Hepatocyte (in vitro differentiated cells): ENCODE results near the gene FBXL7. TPM values are rescaled to one million over a fixed set of nuclear protein-coding genes. Genes with fewer than 3 reads are reported as not detected.

Experiments
- DNase-seq: peaks from one replicate; pipeline ENCODE4 v3.0.0-alpha.2; 2016; ENCODE audit warnings: low spot score
- H2AFZ ChIP-seq: fragments of 200-600 bp; sonication (generic); 2 replicates; pipeline ENCODE4 v1.6.0; 2016; ENCODE audit warnings: antibody characterized with exemption, mild to moderate bottlenecking
- H3K27ac ChIP-seq: fragments of 200-600 bp; sonication (generic); 2 replicates; pipeline ENCODE4 v1.5.1; 2016; ENCODE audit warnings: mild to moderate bottlenecking
- H3K27me3 ChIP-seq: fragments of 200-600 bp; sonication (generic); 2 replicates; pipeline ENCODE4 v1.6.1; 2016
- H3K36me3 ChIP-seq: fragments of 200-600 bp; sonication (generic); replicated peaks from 2 replicates; pipeline ENCODE4 v1.5.1; 2016; ENCODE audit warnings: low read depth; ENCODE audit not compliant: insufficient read depth
- H3K4me1 ChIP-seq: fragments of 200-600 bp; sonication (generic); 2 replicates; pipeline ENCODE4 v1.5.1; 2016; ENCODE audit warnings: mild to moderate bottlenecking, moderate library complexity; ENCODE audit not compliant: insufficient read depth
- H3K4me2 ChIP-seq: fragments of 200-600 bp; sonication (generic); 2 replicates; pipeline ENCODE4 v1.6.0; 2016
- H3K4me3 ChIP-seq: fragments of 200-600 bp; sonication (generic); 2 replicates; pipeline ENCODE4 v1.5.1; 2016; ENCODE audit warnings: mild to moderate bottlenecking
- H3K79me2 ChIP-seq: fragments of 200-600 bp; sonication (generic); 2 replicates; pipeline ENCODE4 v1.6.0; 2017; ENCODE audit warnings: mild to moderate bottlenecking
- H3K9me2 ChIP-seq: fragments of 200-600 bp; sonication (generic); replicated peaks from 2 replicates; pipeline ENCODE4 v1.6.0; 2017; ENCODE audit warnings: mild to moderate bottlenecking; ENCODE audit not compliant: insufficient read depth
- H3K9me3 ChIP-seq: fragments of 200-600 bp; sonication (generic); 2 replicates; pipeline ENCODE4 v1.5.1; 2016; ENCODE audit warnings: low read depth, mild to moderate bottlenecking
- H4K20me1 ChIP-seq: fragments of 200-600 bp; sonication (generic); 2 replicates; pipeline ENCODE4 v1.6.0; 2016; ENCODE audit warnings: mild to moderate bottlenecking; ENCODE audit not compliant: insufficient read depth, poor library complexity, severe bottlenecking
- EZH2 ChIP-seq: fragments of 200-600 bp; sonication (generic); IDR thresholded peaks from 2 replicates; pipeline ENCODE4 v1.6.1; 2016; ENCODE audit warnings: antibody characterized with exemption, mild to moderate bottlenecking, borderline replicate concordance
- EZH2phosphoT487 ChIP-seq: fragments of 200-600 bp; sonication (generic); IDR thresholded peaks from one replicate; pipeline ENCODE4 v1.6.1; 2018; ENCODE audit warnings: antibody characterized with exemption, mild to moderate bottlenecking, low read depth, moderate library complexity; ENCODE audit not compliant: unreplicated experiment, severe bottlenecking
- WGBS: methylation state at CpG from one replicate; pipeline ENCODE4 v1.1.6; 2016; ENCODE audit warnings: low lambda C conversion rate; ENCODE audit errors: missing lambda C conversion rate; 5-methylcytosine and 5-hydroxymethylcytosine counted together
- polyA plus RNA-seq: library from polyadenylated mRNA; unstranded; fragments of >200 nt; fragmentation: Nextera tagmentation; extraction: Ambion mirVana; gene quantifications from 2 replicates; pipeline ENCODE4 v1.2.1, GENCODE V29; 2016
- total RNA-seq: library from RNA; depleted of rRNA; stranded (reverse); fragments of >200 nt; gene quantifications from 2 replicates; pipeline ENCODE4 v1.2.3, GENCODE V29; 2014
- TF ChIP-seq, protein P1 (sequence below): fragments of 200-600 bp; sonication (generic); IDR thresholded peaks from 2 replicates; pipeline ENCODE4 v1.5.1; 2016; ENCODE audit warnings: antibody characterized with exemption, mild to moderate bottlenecking; ENCODE audit not compliant: poor library complexity

FBXL7 gene
- total and polyA plus RNA-seq, 2 experiments from 2014 or later: 8.4 to 10.3 TPM

GRCh38 chr5:15711892-15712291 is 211.9 kb downstream of the FBXL7 start:
- Histone ChIP-seq H3K27ac (no peak overlapping the region), H3K36me3 (no peaks in the 10 kb centered on the region), H3K79me2 (peaks cover 10% of the 10 kb centered on the region), H2AFZ (no peak overlapping the region), H3K4me1 (peaks cover 15% of the 10 kb centered on the region), H3K9me3 (no peaks in the 10 kb centered on the region), H3K4me3 (no peak overlapping the region), H3K4me2 (no peak overlapping the region), H3K9me2 (no peaks in the 10 kb centered on the region), H4K20me1 (no peaks in the 10 kb centered on the region), H3K27me3 (no peaks in the 10 kb centered on the region)
- TF ChIP-seq EZH2 (no peak), EZH2phosphoT487 (no peak)
- TF ChIP-seq, protein P1, sequence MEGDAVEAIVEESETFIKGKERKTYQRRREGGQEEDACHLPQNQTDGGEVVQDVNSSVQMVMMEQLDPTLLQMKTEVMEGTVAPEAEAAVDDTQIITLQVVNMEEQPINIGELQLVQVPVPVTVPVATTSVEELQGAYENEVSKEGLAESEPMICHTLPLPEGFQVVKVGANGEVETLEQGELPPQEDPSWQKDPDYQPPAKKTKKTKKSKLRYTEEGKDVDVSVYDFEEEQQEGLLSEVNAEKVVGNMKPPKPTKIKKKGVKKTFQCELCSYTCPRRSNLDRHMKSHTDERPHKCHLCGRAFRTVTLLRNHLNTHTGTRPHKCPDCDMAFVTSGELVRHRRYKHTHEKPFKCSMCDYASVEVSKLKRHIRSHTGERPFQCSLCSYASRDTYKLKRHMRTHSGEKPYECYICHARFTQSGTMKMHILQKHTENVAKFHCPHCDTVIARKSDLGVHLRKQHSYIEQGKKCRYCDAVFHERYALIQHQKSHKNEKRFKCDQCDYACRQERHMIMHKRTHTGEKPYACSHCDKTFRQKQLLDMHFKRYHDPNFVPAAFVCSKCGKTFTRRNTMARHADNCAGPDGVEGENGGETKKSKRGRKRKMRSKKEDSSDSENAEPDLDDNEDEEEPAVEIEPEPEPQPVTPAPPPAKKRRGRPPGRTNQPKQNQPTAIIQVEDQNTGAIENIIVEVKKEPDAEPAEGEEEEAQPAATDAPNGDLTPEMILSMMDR: no peak
- 62% methylated on average over 2 of the region's 2 CpGs for WGBS
- DNase-seq: no peak

- Histone ChIP-seq H4K20me1 (no peaks in the 10 kb centered on the region), H3K4me1 (peaks cover 15% of the 10 kb centered on the region), H3K4me3 (no peak overlapping the region), H3K9me3 (no peaks in the 10 kb centered on the region), H3K27ac (no peak overlapping the region), H3K9me2 (no peaks in the 10 kb centered on the region), H3K79me2 (peaks cover 10% of the 10 kb centered on the region), H3K27me3 (no peaks in the 10 kb centered on the region), H2AFZ (no peak overlapping the region), H3K4me2 (peak overlapping the region; percentile 31), H3K36me3 (no peaks in the 10 kb centered on the region)
- TF ChIP-seq EZH2phosphoT487: no peak
- no peak for TF ChIP-seq EZH2
- TF ChIP-seq, protein P1: no peak
- 71% methylated on average over 2 of the region's 2 CpGs for WGBS
- no peak for DNase-seq
Measured at GRCh38 chr5:15715535-15715934, 215.6 kb downstream of the FBXL7 start.

- WGBS: 61% methylated on average over 5 of the region's 5 CpGs
- no peaks in the 10 kb centered on the region for H4K20me1 ChIP-seq
- no peaks in the 10 kb centered on the region for H3K9me2 ChIP-seq
- H3K4me2 ChIP-seq: peak overlapping the region; percentile 31
- H3K36me3 ChIP-seq: no peaks in the 10 kb centered on the region
- H2AFZ ChIP-seq: no peak overlapping the region
- no peak overlapping the region for H3K4me3 ChIP-seq
- peaks cover 15% of the 10 kb centered on the region for H3K4me1 ChIP-seq
- TF ChIP-seq EZH2 (no peak), EZH2phosphoT487 (no peak)
- TF ChIP-seq, protein P1: no peak
- peaks cover 10% of the 10 kb centered on the region for H3K79me2 ChIP-seq
- DNase-seq: no peak
- no peaks in the 10 kb centered on the region for H3K9me3 ChIP-seq
- no peak overlapping the region for H3K27ac ChIP-seq
- no peaks in the 10 kb centered on the region for H3K27me3 ChIP-seq
Measured at GRCh38 chr5:15715967-15716366, 216.0 kb downstream of the FBXL7 start.

DNA sequence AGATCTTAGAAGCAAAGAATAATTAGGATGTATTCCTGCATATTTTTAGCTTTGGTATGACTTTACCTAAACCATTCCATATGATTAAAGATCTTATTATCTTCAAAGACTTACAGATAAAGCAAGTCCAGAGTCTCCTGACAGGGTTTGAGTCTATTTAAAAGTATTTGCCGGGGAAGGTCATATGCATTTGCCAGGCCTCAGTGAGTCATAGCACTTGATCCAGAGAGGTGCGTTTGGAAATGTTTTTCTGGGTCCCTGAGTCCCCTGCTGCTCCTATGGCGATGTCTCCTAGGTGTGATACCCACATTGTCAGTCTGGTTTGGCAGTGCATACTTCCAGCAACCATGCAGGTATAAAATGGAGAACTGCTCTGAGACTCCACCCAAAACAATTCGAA is 217.0 kb downstream of the FBXL7 start:
- Histone ChIP-seq H3K27me3 (no peaks in the 10 kb centered on the region), H4K20me1 (no peaks in the 10 kb centered on the region), H3K4me2 (no peak overlapping the region), H2AFZ (no peak overlapping the region), H3K4me3 (no peak overlapping the region), H3K9me2 (no peaks in the 10 kb centered on the region), H3K4me1 (peaks cover 15% of the 10 kb centered on the region), H3K27ac (no peak overlapping the region), H3K36me3 (no peaks in the 10 kb centered on the region), H3K79me2 (peaks cover 10% of the 10 kb centered on the region), H3K9me3 (no peaks in the 10 kb centered on the region)
- no peak for DNase-seq
- 50% methylated on average over 4 of the region's 4 CpGs for WGBS
- TF ChIP-seq EZH2phosphoT487 (no peak), EZH2 (no peak)
- TF ChIP-seq, protein P1: no peak
